ENCODE results near the gene RAB23. TPM values are rescaled to one million over a fixed set of nuclear protein-coding genes. Genes with fewer than 3 reads are reported as not detected.

The RAB23 gene
- total and polyA plus RNA-seq, 2 of the 8 experiments (the other 6 are each of a cell fraction or from before 2014, with no cell fraction given) = 6.5 to 17.2 TPM

GRCh38 chr6:57217270-57217669 is 4.8 kb downstream of the RAB23 start:
- no peak overlapping the region for H3K14ac ChIP-seq (ENCODE audit: insufficient read length)
- H3K4me1 ChIP-seq (replicated peaks in 1 of 4; ENCODE audit: control insufficient read depth in 3 of 4, insufficient read depth in 4 of 4, low read length in 3 of 4) = no peaks in the 10 kb centered on the region
- H2BK15ac ChIP-seq (ENCODE audit: low read length) = no peak overlapping the region
- peaks cover 5% of the 10 kb centered on the region; the same call in 1 of the 2 replicates for H3K79me1 ChIP-seq (ENCODE audit: low read depth, low read length)
- H4K8ac ChIP-seq (ENCODE audit: extremely low read depth, insufficient read depth, low read length) = no peak overlapping the region
- H2AFZ ChIP-seq (ENCODE audit: low read length) = no peak overlapping the region
- no peak overlapping the region for H4K91ac ChIP-seq (replicated peaks; ENCODE audit: insufficient read length, low read length)
- peaks cover 5 to 9% of the 10 kb centered on the region in 2 experiments for H4K20me1 ChIP-seq (replicated peaks in 1 of 2; ENCODE audit: control insufficient read depth in 1 of 2, insufficient read depth in 2 of 2, low read length in 2 of 2)
- H4K5ac ChIP-seq (ENCODE audit: insufficient read length, low read depth, low read length) = no peak overlapping the region
- peaks cover 0 to 4% (median 0%) of the 10 kb centered on the region in 4 experiments; a peak in 1 of 8 replicates for H3K36me3 ChIP-seq (ENCODE audit: control insufficient read depth in 2 of 4, insufficient read depth in 4 of 4, low read length in 3 of 4)
- H2BK12ac ChIP-seq (ENCODE audit: low read depth, low read length) = no peak overlapping the region
- H3K27me3 ChIP-seq (replicated peaks in 1 of 4; ENCODE audit: control insufficient read depth in 3 of 4, extremely low read depth in 1 of 4, insufficient read depth in 3 of 4, low read length in 3 of 4) = no peaks in the 10 kb centered on the region
- H3K79me2 ChIP-seq (ENCODE audit: control insufficient read depth in 1 of 2, insufficient read depth in 2 of 2, low read length in 2 of 2) = peaks cover 3 to 90% of the 10 kb centered on the region in 2 experiments; a peak in 3 of 4 replicates
- no peak overlapping the region for H2AK5ac ChIP-seq (ENCODE audit: low read depth, low read length)
- FAIRE-seq (no peak), DNase-seq (ENCODE audit: low read depth in 1 of 2, low spot score in 2 of 2) (no peak)
- H2BK5ac ChIP-seq (ENCODE audit: low read depth, low read length) = no peak overlapping the region
- ChIA-PET POLR2A (ENCODE audit: partially characterized antibody) (no interaction called here), CTCF (ENCODE audit: partially characterized antibody) (no interaction called here)
- no peak overlapping the region for H3K4ac ChIP-seq (replicated peaks; ENCODE audit: insufficient read length, low read depth, low read length)
- no peak overlapping the region for H3K9ac ChIP-seq (replicated peaks in 1 of 4; ENCODE audit: extremely low read depth in 1 of 4, low read depth in 3 of 4, low read length in 3 of 4)
- H3K23me2 ChIP-seq (ENCODE audit: low read depth, low read length) = peaks cover 4% of the 10 kb centered on the region
- H2BK120ac ChIP-seq (replicated peaks; ENCODE audit: low read depth, low read length) = no peak overlapping the region
- H3K18ac ChIP-seq (ENCODE audit: extremely low read depth, low read length) = no peak overlapping the region
- 0 out of 4 replicates have a peak, but pooled peaks cover 0 to 5% of the 10 kb centered on the region in 2 experiments for H3K9me3 ChIP-seq (ENCODE audit: insufficient read depth in 2 of 2, low read depth in 1 of 2, low read length in 1 of 2)
- no peak overlapping the region for H3K27ac ChIP-seq (ENCODE audit: low read depth, low read length)
- no peak overlapping the region for H3K56ac ChIP-seq (replicated peaks; ENCODE audit: insufficient read length, low read depth, low read length)
- H3K4me3 ChIP-seq (ENCODE audit: extremely low read depth in 1 of 4, insufficient read depth in 2 of 4, low read depth in 3 of 4, low read length in 4 of 4) = no peak overlapping the region
- H2BK20ac ChIP-seq (ENCODE audit: low read length) = no peak overlapping the region
- no peak overlapping the region for H3K4me2 ChIP-seq (ENCODE audit: insufficient read depth in 1 of 2, low read depth in 2 of 2, low read length in 2 of 2)
- WGBS, 2 experiments (ENCODE audit: extremely low coverage in 1 of 2, insufficient coverage in 1 of 2, insufficient read length in 1 of 2, insufficient replicate concordance in 2 of 2, low coverage in 1 of 2, low lambda C conversion rate in 2 of 2, missing lambda C conversion rate in 1 of 2) = 90% methylated on average over 11 of the region's 11 CpGs; no CpG with 5 or more reads in 1 of the 2 experiments
- no peak overlapping the region for H3K23ac ChIP-seq (ENCODE audit: insufficient read length)
- TF ChIP-seq TBP (IDR thresholded peaks at IDR 0.05; ENCODE audit: low read depth, low read length) = no peak
- TF ChIP-seq SP4 (IDR thresholded peaks at IDR 0.05; ENCODE audit: low read length) = no peak
- TF ChIP-seq E2F6 (IDR thresholded peaks at IDR 0.05) = no peak
- no peak for TF ChIP-seq ZNF274 (IDR thresholded peaks at IDR 0.05; ENCODE audit: borderline replicate concordance, extremely low read depth, low read length)
- TF ChIP-seq GTF2F1 (IDR thresholded peaks at IDR 0.05; ENCODE audit: borderline replicate concordance, low read depth, low read length) = no peak
- TF ChIP-seq USF2 (IDR thresholded peaks at IDR 0.05; ENCODE audit: low read length) = no peak
- no peak for TF ChIP-seq CBX8 (IDR thresholded peaks at IDR 0.05; ENCODE audit: borderline replicate concordance, low read depth, low read length)
- no peak for TF ChIP-seq SRF (IDR thresholded peaks at IDR 0.05; ENCODE audit: low read depth, low read length)
- no peak for TF ChIP-seq CEBPB (IDR thresholded peaks at IDR 0.05; ENCODE audit: low read depth, low read length)
- TF ChIP-seq EZH2 (IDR thresholded peaks at IDR 0.05; ENCODE audit: low read depth, low read length, severe bottlenecking) = no peak
- no peak for TF ChIP-seq BRCA1 (IDR thresholded peaks at IDR 0.05; ENCODE audit: low read depth, low read length)
- no peak for TF ChIP-seq SP2 (IDR thresholded peaks at IDR 0.05; ENCODE audit: low read length)
- no peak for TF ChIP-seq JUN (IDR thresholded peaks at IDR 0.05; ENCODE audit: low read depth, low read length)
- TF ChIP-seq RXRA (IDR thresholded peaks at IDR 0.05; ENCODE audit: insufficient read depth, low read depth, low read length) = no peak
